Activated CD8-positive, alpha-beta memory T cell treated with anti-CD3 and anti-CD28 coated beads for 24 hours (primary cell): ENCODE results near the gene PIEZO2.
"Not testable (repeated sequence)": the region's sequence is repeated elsewhere in the genome, so short reads cannot be mapped to it uniquely, and the experiment has no call there.

ENCODE experiments used
- DNase-seq: peaks from one replicate; pipeline ENCODE4 v3.0.0-alpha.2; 2020

PIEZO2 gene

DNA sequence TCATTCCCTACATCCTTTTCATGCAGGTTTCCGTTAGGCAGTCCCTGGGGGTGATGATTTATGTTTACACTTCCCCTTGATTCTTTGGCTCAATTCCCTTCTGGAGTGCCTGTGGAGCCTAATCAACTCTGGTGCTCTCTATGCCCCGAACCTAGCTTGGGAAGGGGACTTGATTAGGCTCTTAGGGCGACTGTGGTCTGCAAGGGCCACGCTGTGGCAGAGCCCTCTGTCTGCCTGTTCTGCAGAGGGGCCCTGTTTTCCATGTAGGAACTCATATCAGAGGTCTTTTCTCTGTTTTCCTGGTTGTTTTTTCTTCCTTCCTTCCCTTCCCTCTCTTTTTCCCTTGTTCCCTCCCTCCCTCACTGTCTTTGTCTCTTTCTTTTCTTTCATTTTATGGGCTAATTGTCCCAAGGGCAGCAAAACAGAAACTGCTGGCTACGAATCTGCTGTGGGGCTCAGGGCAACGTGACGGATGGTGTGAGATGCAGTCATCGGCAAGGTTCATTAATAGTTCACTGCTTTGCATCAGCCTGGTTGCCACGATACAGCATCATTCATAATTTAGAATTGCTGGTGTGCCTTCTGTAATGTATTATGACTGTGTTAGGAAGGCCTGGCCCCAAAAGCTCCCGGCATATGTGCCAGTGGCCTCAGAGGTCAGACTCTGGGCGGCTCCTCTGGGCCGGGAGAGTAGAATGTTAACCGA is 489.0 kb downstream of the PIEZO2 start:
- no peak for DNase-seq

DNA sequence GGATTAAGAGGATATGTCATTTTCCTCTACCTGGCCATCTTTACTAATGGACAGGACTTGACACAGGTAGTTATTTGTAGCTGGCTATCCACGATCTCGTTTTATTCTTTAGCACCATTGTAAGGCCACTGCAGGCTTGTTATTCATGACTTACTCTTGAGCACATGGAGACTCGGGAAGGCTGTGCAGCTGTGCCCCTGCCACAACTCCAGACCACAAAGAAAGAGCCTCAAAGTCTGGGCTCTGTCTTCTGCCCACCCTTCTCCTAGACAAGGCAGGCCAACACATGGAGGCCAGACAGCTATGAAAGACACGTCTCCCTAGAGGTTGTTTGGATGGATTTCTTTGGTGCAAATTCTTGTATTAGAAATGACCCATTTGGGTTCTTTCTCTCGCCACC is 489.8 kb downstream of the PIEZO2 start:
- DNase-seq, result no peak

DNA sequence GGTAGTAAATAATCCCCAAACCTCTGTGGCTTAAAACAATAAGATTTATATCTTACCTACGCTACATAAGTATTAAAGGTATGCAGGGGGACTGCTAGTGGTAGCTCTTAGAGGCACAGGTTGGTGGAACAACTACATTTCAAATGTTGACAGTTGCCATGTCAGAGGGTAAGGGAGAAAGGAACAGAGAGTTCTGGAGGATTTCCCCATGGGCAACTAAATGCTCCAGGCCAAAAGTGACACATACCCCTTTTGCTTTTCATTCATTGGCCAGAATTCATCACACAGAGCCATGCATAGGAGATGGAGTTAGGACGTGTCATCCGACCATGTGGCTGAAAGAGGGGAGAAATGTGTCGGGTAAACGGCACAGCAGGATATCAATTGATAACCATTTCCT is 490.4 kb downstream of the PIEZO2 start:
- DNase-seq, result no peak

DNA sequence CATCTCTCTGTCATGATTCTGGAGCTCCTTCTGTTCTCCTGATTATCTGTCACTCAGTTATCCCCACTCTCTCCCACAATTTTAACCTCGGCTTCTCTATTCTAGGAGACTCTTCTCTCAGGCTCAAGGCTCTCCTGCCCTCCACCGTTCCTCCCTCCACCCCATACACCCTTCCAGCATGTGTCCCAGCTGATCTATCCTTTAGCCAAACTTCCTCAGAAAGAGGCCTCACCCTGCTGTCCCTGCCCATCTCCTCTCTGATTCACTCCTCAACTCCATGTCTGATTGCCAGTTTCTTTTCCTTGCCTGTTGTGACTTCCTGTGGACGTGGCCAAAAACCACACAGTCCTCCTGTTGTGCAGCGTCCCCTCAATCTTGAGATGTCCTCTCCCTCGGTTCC is 505.4 kb downstream of the PIEZO2 start:
- not testable (repeated sequence) for DNase-seq

DNA sequence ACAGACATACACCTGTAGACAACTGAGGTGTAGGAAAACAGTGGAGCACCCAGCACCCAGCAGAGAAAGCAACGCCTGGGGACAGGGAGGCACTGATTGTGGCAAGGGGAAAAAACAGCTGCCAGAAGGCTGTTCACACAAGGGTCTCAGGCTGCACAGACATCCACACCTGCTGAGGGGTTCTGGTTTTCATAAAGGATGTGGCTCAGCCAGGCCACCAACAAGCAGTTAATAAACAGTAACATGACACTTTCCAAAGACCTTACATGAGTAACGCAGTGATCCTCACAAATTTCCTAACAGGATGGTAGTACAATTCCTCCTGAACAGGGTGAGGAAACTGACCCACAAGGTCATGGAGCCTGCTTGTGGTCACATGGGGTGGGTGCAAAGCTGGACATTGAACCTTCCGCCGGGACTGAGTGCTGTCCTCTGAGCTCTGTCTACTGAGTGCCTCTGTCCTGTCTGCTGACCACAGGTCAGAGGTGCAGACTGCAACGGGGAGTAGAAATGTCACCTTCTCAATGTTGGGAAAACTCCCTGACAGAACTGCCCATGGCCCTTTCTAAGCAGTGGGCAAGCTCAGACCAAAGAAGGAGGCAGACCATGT is 506.3 kb downstream of the PIEZO2 start:
- not testable (repeated sequence) for DNase-seq

DNA sequence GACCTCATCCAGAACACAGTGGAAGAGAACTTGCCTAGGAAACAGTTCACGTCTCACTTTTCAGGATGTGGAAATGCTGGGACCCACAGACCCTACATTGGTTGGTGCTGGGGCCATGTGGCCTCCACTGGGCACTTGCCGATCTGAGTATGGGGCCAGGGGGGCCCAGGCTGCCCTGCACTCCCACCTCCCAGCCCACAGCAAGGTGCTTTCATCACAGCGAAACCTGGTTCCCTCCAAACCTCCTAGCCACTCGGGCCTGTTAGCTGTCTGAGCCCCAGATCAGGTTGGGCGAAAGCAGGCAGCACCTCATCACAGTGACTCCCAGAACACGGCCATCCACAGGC is 510.9 kb downstream of the PIEZO2 start:
- DNase-seq, result not testable (repeated sequence)

DNA sequence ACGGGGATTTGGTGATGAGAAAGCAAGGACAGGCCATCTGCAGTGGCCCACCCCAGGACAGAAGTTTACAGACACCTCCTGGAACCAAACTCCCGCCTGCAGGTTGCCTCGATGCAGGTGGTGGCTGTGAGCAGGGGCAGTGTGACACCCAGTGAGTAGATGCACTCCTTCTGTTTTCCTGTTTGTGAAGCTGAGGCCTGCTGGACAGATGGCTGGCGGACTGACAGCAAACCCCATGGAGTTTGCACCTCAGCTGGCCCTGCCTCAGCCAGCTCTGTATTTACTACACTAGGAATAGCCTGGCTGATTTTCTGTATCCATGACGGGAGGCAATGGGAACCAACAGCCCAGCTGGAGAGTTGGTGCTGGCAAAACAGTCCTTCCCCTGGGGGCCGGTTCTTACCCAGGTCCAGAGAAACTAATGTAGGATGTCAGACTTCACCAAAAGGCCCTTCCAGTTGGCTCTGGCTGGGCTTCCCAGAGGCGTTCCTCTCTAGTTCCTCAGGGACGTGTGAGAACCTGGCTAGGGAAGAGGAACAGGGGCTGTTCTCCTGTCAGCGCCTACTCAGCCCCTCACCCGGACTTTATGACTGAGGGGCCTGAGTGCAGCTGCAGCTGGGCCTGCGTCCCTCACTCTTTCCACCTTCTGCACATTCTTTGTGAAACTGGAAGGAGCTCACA is 511.4 kb downstream of the PIEZO2 start:
- not testable (repeated sequence) for DNase-seq

DNA sequence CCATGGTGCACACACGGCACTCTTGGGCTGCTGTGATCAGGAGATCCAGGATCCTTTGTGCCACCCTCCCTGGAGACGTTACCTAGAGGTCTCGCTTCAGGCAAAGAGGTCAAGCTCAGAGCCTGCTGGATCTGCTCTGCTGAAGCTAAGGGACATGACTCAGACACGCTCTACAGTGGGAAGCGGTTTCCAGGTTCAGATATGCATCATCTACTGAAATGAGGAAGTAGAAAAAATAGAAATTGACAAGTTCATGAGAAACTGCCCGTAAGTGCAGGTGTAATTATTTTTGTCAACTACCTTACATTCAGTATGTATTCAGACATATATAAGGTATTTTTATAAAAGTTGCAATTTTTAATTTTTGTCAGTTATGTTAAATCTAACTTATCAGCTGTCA is 520.3 kb downstream of the PIEZO2 start:
- DNase-seq, result not testable (repeated sequence)

DNA sequence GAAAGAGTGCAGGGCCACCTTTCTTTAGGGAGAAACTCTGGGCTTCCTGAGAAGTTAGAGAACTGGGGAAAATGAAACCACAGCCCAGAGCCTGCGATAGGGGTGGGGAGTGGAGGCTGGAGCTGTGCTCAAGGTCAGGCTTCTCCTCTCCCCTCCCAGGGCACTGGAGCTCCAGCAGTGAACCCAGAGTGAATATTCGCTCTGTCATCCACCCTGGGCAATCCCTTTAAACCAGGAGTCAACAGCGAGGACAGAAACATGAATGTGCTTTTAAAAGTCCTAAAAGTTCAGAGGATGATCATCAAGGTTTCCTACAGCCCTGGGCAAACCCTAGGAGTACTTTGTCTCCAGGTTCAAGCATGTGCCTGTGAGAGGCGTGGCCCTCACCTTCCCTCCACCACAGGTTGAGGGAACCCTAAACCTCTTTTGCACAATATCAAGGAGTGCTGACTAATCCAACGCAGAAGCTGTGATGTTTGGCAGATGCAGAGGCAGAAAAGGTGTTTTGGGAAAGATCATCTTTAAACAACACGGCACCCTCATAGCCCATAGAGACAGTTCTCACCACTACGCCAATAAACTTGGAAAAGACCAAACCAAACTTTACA is 522.7 kb downstream of the PIEZO2 start:
- DNase-seq, result not testable (repeated sequence)

DNA sequence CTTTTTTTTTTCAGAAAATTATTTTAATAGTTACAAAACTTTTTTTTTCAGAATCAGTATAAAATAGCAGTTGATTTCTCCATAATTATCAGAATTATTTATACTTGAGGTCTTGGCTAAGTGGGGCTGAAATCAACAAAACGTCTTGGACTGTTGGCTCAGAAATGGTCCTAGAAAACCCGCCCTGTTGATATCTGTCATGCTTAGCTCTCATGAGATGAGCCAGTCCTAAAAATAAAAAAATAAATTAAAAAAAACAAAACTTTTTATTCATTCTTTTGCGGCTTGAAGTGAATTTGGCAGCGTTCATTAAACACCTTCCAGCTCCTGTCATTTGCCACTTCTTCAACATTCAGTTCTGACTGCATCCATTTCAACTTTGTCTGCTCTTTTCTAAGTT is 525.8 kb downstream of the PIEZO2 start:
- DNase-seq, result not testable (repeated sequence)

DNA sequence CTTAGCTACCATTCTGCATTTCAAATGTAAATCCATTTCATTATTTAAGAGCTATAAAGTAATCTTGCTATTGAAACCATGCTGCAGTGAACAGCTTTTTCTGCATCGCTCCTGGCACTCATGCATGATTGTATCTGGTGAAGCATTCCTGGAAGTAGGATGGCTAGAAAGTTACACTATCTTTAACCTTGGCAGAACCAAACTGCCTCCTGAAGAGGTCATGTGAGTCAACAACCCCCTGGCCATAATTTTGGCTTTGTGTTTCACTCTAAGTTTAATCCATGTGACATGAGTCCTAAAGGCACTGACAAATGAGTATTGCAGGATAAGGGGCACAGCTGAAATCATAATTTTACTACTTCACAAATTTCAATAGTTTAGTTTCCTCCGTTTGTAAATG is 526.4 kb downstream of the PIEZO2 start:
- DNase-seq, result not testable (repeated sequence)

DNA sequence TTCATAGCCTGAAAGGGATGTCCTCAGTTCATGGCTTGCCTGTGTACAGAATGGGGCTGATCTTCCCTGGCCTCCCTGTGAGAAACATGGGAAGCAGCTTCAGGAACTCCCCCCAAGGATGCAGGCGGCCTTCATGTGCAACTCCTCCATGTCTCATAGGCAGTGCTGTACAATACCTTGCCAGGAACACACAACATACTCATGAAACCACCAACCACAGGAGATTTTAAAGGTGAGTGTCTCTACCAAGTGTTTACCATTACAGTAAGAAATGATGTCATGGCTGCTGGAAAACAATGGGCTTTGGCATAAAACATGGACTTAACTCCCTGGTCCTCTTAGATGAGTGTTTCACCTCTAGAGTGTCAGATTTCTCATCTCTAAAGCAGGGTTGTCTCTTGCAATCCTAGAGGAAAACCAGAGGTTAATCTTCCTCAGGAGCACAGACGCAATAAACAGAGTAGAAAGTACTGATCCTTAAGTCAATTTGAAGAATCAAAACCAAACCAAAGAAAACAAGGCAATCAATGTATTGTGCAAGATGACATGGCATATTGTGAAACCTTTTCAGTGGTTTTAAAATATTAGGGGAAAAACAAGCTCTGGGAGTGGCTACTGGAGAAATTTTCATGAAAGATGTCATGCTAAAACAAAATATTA is 528.6 kb downstream of the PIEZO2 start:
- not testable (repeated sequence) for DNase-seq
